Hepatocyte (in vitro differentiated cells): ENCODE results near the gene ABCA9. TPM values are rescaled to one million over a fixed set of nuclear protein-coding genes. Genes with fewer than 3 reads are reported as not detected.

ENCODE experiments used
- DNase-seq: peaks from one replicate; pipeline ENCODE4 v3.0.0-alpha.2; 2016; ENCODE audit warnings: low spot score
- H2AFZ ChIP-seq: fragments of 200-600 bp; sonication (generic); 2 replicates; pipeline ENCODE4 v1.6.0; 2016; ENCODE audit warnings: antibody characterized with exemption, mild to moderate bottlenecking
- H3K27ac ChIP-seq: fragments of 200-600 bp; sonication (generic); 2 replicates; pipeline ENCODE4 v1.5.1; 2016; ENCODE audit warnings: mild to moderate bottlenecking
- H3K27me3 ChIP-seq: fragments of 200-600 bp; sonication (generic); 2 replicates; pipeline ENCODE4 v1.6.1; 2016
- H3K36me3 ChIP-seq: fragments of 200-600 bp; sonication (generic); replicated peaks from 2 replicates; pipeline ENCODE4 v1.5.1; 2016; ENCODE audit warnings: low read depth; ENCODE audit not compliant: insufficient read depth
- H3K4me1 ChIP-seq: fragments of 200-600 bp; sonication (generic); 2 replicates; pipeline ENCODE4 v1.5.1; 2016; ENCODE audit warnings: mild to moderate bottlenecking, moderate library complexity; ENCODE audit not compliant: insufficient read depth
- H3K4me2 ChIP-seq: fragments of 200-600 bp; sonication (generic); 2 replicates; pipeline ENCODE4 v1.6.0; 2016
- H3K4me3 ChIP-seq: fragments of 200-600 bp; sonication (generic); 2 replicates; pipeline ENCODE4 v1.5.1; 2016; ENCODE audit warnings: mild to moderate bottlenecking
- H3K79me2 ChIP-seq: fragments of 200-600 bp; sonication (generic); 2 replicates; pipeline ENCODE4 v1.6.0; 2017; ENCODE audit warnings: mild to moderate bottlenecking
- H3K9me2 ChIP-seq: fragments of 200-600 bp; sonication (generic); replicated peaks from 2 replicates; pipeline ENCODE4 v1.6.0; 2017; ENCODE audit warnings: mild to moderate bottlenecking; ENCODE audit not compliant: insufficient read depth
- H3K9me3 ChIP-seq: fragments of 200-600 bp; sonication (generic); 2 replicates; pipeline ENCODE4 v1.5.1; 2016; ENCODE audit warnings: low read depth, mild to moderate bottlenecking
- H4K20me1 ChIP-seq: fragments of 200-600 bp; sonication (generic); 2 replicates; pipeline ENCODE4 v1.6.0; 2016; ENCODE audit warnings: mild to moderate bottlenecking; ENCODE audit not compliant: insufficient read depth, poor library complexity, severe bottlenecking
- EZH2 ChIP-seq: fragments of 200-600 bp; sonication (generic); IDR thresholded peaks from 2 replicates; pipeline ENCODE4 v1.6.1; 2016; ENCODE audit warnings: antibody characterized with exemption, mild to moderate bottlenecking, borderline replicate concordance
- EZH2phosphoT487 ChIP-seq: fragments of 200-600 bp; sonication (generic); IDR thresholded peaks from one replicate; pipeline ENCODE4 v1.6.1; 2018; ENCODE audit warnings: antibody characterized with exemption, mild to moderate bottlenecking, low read depth, moderate library complexity; ENCODE audit not compliant: unreplicated experiment, severe bottlenecking
- WGBS: methylation state at CpG from one replicate; pipeline ENCODE4 v1.1.6; 2016; ENCODE audit warnings: low lambda C conversion rate; ENCODE audit errors: missing lambda C conversion rate; 5-methylcytosine and 5-hydroxymethylcytosine counted together
- polyA plus RNA-seq: library from polyadenylated mRNA; unstranded; fragments of >200 nt; fragmentation: Nextera tagmentation; extraction: Ambion mirVana; gene quantifications from 2 replicates; pipeline ENCODE4 v1.2.1, GENCODE V29; 2016
- total RNA-seq: library from RNA; depleted of rRNA; stranded (reverse); fragments of >200 nt; gene quantifications from 2 replicates; pipeline ENCODE4 v1.2.3, GENCODE V29; 2014
- TF ChIP-seq, protein P1 (sequence below): fragments of 200-600 bp; sonication (generic); IDR thresholded peaks from 2 replicates; pipeline ENCODE4 v1.5.1; 2016; ENCODE audit warnings: antibody characterized with exemption, mild to moderate bottlenecking; ENCODE audit not compliant: poor library complexity

ABCA9 gene
- total and polyA plus RNA-seq, 2 experiments from 2014 or later: 0.34 to 0.60 TPM

DNA sequence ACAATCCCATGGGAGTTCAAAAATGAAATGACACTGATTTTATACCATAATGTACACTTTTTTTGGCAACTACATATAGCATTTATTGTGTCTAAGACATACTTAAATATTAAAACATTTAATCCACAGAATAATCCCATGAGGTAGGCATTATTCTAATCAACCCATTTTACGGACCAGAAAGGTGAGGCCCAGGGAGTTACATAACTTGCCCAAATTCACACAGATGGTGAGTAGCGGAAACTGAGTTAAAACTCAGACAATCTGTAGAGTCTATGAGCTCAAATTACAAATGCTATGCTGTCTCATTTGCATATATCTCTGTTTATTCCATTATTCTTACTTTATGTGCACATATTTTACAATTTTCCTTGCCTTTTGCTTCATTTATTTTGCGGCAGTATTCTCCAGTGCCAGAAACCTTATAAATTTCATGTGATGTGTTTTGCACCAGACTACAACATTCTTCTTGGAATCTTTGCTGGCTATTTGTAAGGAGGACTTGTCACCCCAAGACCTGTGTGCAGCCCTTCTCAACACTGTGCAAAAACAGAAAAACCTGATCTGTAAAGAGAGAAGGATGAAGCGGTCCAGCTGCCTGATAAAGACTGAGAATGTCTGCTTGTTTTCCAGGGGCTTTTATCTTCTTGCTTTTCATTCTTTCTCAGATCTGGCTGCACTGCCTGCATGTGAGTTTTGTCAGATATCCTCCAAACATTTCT lies 2.3 kb upstream of the ABCA9 start:
- H4K20me1 ChIP-seq: no peaks in the 10 kb centered on the region
- no peaks in the 10 kb centered on the region for H3K36me3 ChIP-seq
- H3K79me2 ChIP-seq: no peaks in the 10 kb centered on the region
- H3K27ac ChIP-seq: no peak overlapping the region
- H3K27me3 ChIP-seq: no peaks in the 10 kb centered on the region
- H3K4me3 ChIP-seq: no peak overlapping the region
- no peaks in the 10 kb centered on the region for H3K9me3 ChIP-seq
- WGBS: 87% methylated on average over 4 of the region's 4 CpGs
- DNase-seq: no peak
- no peaks in the 10 kb centered on the region for H3K9me2 ChIP-seq
- H3K4me2 ChIP-seq: no peak overlapping the region
- TF ChIP-seq EZH2phosphoT487 (no peak), EZH2 (no peak)
- TF ChIP-seq, protein P1, sequence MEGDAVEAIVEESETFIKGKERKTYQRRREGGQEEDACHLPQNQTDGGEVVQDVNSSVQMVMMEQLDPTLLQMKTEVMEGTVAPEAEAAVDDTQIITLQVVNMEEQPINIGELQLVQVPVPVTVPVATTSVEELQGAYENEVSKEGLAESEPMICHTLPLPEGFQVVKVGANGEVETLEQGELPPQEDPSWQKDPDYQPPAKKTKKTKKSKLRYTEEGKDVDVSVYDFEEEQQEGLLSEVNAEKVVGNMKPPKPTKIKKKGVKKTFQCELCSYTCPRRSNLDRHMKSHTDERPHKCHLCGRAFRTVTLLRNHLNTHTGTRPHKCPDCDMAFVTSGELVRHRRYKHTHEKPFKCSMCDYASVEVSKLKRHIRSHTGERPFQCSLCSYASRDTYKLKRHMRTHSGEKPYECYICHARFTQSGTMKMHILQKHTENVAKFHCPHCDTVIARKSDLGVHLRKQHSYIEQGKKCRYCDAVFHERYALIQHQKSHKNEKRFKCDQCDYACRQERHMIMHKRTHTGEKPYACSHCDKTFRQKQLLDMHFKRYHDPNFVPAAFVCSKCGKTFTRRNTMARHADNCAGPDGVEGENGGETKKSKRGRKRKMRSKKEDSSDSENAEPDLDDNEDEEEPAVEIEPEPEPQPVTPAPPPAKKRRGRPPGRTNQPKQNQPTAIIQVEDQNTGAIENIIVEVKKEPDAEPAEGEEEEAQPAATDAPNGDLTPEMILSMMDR: no peak
- no peaks in the 10 kb centered on the region for H3K4me1 ChIP-seq
- no peak overlapping the region for H2AFZ ChIP-seq

DNA sequence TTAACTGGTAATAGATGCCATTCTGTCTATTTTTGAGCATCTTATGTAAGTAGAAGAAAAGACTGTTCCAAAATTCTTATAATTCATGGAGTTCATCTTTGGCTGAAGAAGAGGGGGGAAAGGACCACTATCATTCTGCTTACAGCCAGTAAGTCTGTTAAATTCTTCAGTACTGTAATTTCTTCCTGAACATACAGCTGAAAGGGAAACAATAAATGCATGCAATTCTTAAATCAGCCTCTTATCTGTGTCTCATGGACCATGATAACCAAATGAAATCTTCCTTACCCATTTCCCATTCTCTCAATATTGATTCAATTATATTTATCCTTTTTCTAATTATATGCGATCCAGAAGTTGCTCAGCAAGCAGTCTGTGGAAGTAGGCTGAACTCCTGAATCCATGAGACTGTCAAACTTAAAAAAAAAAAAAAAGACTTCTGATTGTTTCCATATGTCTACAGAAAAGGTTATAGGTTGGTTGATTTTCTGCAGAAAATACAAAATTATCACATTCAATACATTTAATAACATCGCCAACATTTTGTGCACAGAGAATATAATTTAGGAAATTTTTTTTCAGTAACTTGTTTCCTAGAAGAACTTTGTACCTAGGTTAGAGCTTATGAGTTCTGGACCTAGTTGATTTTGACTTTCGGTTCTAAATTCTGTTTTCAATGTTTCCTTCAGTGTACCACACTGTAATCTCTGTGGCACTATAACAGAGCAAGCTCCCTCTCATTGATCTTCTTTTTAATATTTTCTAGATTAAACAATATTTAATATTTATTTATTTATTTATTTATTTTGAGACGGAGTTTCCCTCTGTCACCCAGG lies 1.2 kb upstream of the ABCA9 start:
- Histone ChIP-seq H3K9me2 (no peaks in the 10 kb centered on the region), H3K27me3 (no peaks in the 10 kb centered on the region), H3K4me3 (no peak overlapping the region), H2AFZ (no peak overlapping the region), H3K27ac (no peak overlapping the region), H3K4me2 (no peak overlapping the region), H4K20me1 (no peaks in the 10 kb centered on the region), H3K36me3 (no peaks in the 10 kb centered on the region), H3K9me3 (no peaks in the 10 kb centered on the region), H3K4me1 (no peaks in the 10 kb centered on the region), H3K79me2 (no peaks in the 10 kb centered on the region)
- WGBS: 89% methylated on average over 4 of the region's 4 CpGs
- no peak for DNase-seq
- TF ChIP-seq, protein P1: no peak
- TF ChIP-seq EZH2phosphoT487 (no peak), EZH2 (no peak)

DNA sequence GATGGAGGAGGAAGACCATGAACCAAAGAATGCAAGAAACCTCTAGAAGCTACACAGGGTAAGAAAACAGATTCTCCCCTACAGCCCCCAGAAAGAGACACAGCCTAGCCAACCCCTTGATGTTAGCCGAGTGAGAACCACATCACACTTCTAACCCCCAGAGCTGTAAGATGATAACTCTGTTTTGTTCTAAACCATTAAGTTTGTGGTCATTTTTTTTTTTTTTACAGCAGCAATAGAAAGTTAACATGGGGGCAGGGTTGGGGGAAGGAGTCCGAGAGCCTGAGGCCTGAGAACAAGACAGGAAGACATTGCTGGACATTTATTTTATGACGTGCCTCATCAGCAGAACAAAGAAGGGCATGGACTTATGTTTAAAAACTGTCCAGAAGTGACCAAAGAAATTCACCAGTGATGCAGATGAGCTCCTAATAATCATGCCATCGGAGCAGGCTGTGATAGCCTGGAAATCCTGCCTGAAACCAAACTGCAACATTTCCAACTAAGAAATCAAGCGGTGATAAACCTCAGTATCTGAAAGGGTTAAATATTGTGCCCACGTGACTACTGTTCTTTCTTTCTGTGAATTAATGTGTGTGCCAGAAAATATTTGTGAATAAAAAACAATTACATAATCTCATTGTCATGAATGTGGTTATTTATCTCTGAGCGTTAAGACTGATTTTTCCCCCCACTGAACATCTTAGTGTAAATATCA lies 1.1 kb downstream of the ABCA9 start:
- Histone ChIP-seq H3K4me2 (no peak overlapping the region), H3K79me2 (no peaks in the 10 kb centered on the region), H4K20me1 (no peaks in the 10 kb centered on the region), H3K4me3 (no peak overlapping the region), H2AFZ (no peak overlapping the region), H3K27ac (no peak overlapping the region), H3K27me3 (no peaks in the 10 kb centered on the region), H3K36me3 (no peaks in the 10 kb centered on the region), H3K9me2 (no peaks in the 10 kb centered on the region), H3K4me1 (no peaks in the 10 kb centered on the region), H3K9me3 (no peaks in the 10 kb centered on the region)
- no peak for DNase-seq
- WGBS: 72% methylated on average over 7 of the region's 7 CpGs
- TF ChIP-seq EZH2phosphoT487 (no peak), EZH2 (no peak)
- TF ChIP-seq, protein P1: no peak
